ENCODE measurements around the gene ZNF747.

- no peak for TF ChIP-seq CTCF (IDR thresholded peaks at IDR 0.05)
- no peak for TF ChIP-seq POLR2A (IDR thresholded peaks at IDR 0.05)
These were observed 23.0 kb upstream of the ZNF747 start for GRCh38 chr16:30557707-30557956.

Measured in lower leg skin (tissue), 3 donors.